ENCODE measurements around the gene TCEAL4. TPM values are rescaled to one million over a fixed set of nuclear protein-coding genes. Genes with fewer than 3 reads are reported as not detected.

The TCEAL4 gene
- polyA plus RNA-seq, 1 donor (not counting 4 experiments of a cell fraction or from before 2014, with no cell fraction given): 73.1 TPM

GRCh38 chrX:103630171-103630511 lies 44.8 kb downstream of the TCEAL4 start:
- peak overlapping the region; percentile 64 for H2AFZ ChIP-seq (ENCODE audit: control insufficient read depth, low read length)
- peaks cover 14% of the 10 kb centered on the region for H3K4me1 ChIP-seq (ENCODE audit: control insufficient read depth, extremely low read depth, insufficient read depth, low read length)
- no peak for DNase-seq (ENCODE audit: low read depth, low spot score)
- no peaks in the 10 kb centered on the region for H4K20me1 ChIP-seq (ENCODE audit: control insufficient read depth, extremely low read depth, insufficient read depth, low read length)
- peak overlapping the region; percentile 68 for H3K9ac ChIP-seq (ENCODE audit: control insufficient read depth, extremely low read depth, insufficient read depth, low read length)
- peak overlapping the region; percentile 65 for H3K27ac ChIP-seq (ENCODE audit: control insufficient read depth, insufficient read depth, low read length)
- H3K27me3 ChIP-seq (ENCODE audit: control insufficient read depth, extremely low read depth, insufficient read depth, low read length): no peaks in the 10 kb centered on the region
- H3K9me1 ChIP-seq (ENCODE audit: control insufficient read depth, extremely low read depth, insufficient read depth, low read length): no peaks in the 10 kb centered on the region
- no peak for FAIRE-seq
- TF ChIP-seq EZH2 (IDR thresholded peaks at IDR 0.05; ENCODE audit: low read length) (no peak), CTCF (optimal IDR thresholded peaks at IDR 0.05 in 1 of 3, IDR thresholded peaks at IDR 0.05 in 1 of 3, conservative IDR thresholded peaks at IDR 0.05 in 1 of 3; ENCODE audit: extremely low read depth in 1 of 3, insufficient read depth in 2 of 3, low read length in 3 of 3) (peak in 1 of 3 experiments; percentile 4)
- peak overlapping the region; percentile 44 to 71 (median 61) for H3K4me3 ChIP-seq (ENCODE audit: control insufficient read depth in 2 of 3, extremely low read depth in 1 of 3, insufficient read depth in 2 of 3, low read depth in 1 of 3, low read length in 3 of 3)
- no peaks in the 10 kb centered on the region for H3K36me3 ChIP-seq (ENCODE audit: control insufficient read depth in 2 of 2, extremely low read depth in 1 of 2, insufficient read depth in 2 of 2, low read length in 2 of 2)
- H3K4me2 ChIP-seq (ENCODE audit: control insufficient read depth, extremely low read depth, insufficient read depth, low read depth, low read length): peak overlapping the region; percentile 85
- peaks cover 4% of the 10 kb centered on the region for H3K79me2 ChIP-seq (ENCODE audit: control insufficient read depth, insufficient read depth, low read length)
- dilution Hi-C loops (cut with MboI; ENCODE audit: extremely low pct_ligation_motif_present, low sequenced_read_pairs): no loop called here
- no peaks in the 10 kb centered on the region for H3K9me3 ChIP-seq (ENCODE audit: control insufficient read depth, low read depth, low read length)

- no peak for TF ChIP-seq CTCF (optimal IDR thresholded peaks at IDR 0.05 in 1 of 3, IDR thresholded peaks at IDR 0.05 in 1 of 3, conservative IDR thresholded peaks at IDR 0.05 in 1 of 3; ENCODE audit: extremely low read depth in 1 of 3, insufficient read depth in 2 of 3, low read length in 3 of 3)
- TF ChIP-seq EZH2 (IDR thresholded peaks at IDR 0.05; ENCODE audit: low read length): no peak
- dilution Hi-C loops (cut with MboI; ENCODE audit: extremely low pct_ligation_motif_present, low sequenced_read_pairs): no loop called here
- Histone ChIP-seq H4K20me1 (ENCODE audit: control insufficient read depth, extremely low read depth, insufficient read depth, low read length) (no peaks in the 10 kb centered on the region), H3K27ac (ENCODE audit: control insufficient read depth, insufficient read depth, low read length) (no peak overlapping the region), H3K9me3 (ENCODE audit: control insufficient read depth, low read depth, low read length) (no peaks in the 10 kb centered on the region), H3K9ac (ENCODE audit: control insufficient read depth, extremely low read depth, insufficient read depth, low read length) (no peak overlapping the region), H3K9me1 (ENCODE audit: control insufficient read depth, extremely low read depth, insufficient read depth, low read length) (no peaks in the 10 kb centered on the region), H2AFZ (ENCODE audit: control insufficient read depth, low read length) (no peak overlapping the region), H3K4me3 (ENCODE audit: control insufficient read depth in 2 of 3, extremely low read depth in 1 of 3, insufficient read depth in 2 of 3, low read depth in 1 of 3, low read length in 3 of 3) (no peak overlapping the region), H3K4me1 (ENCODE audit: control insufficient read depth, extremely low read depth, insufficient read depth, low read length) (peaks cover 18% of the 10 kb centered on the region), H3K79me2 (ENCODE audit: control insufficient read depth, insufficient read depth, low read length) (peaks cover 4% of the 10 kb centered on the region), H3K27me3 (ENCODE audit: control insufficient read depth, extremely low read depth, insufficient read depth, low read length) (no peaks in the 10 kb centered on the region), H3K36me3 (ENCODE audit: control insufficient read depth in 2 of 2, extremely low read depth in 1 of 2, insufficient read depth in 2 of 2, low read length in 2 of 2) (no peaks in the 10 kb centered on the region), H3K4me2 (ENCODE audit: control insufficient read depth, extremely low read depth, insufficient read depth, low read depth, low read length) (no peak overlapping the region)
- FAIRE-seq: no peak
- no peak for DNase-seq (ENCODE audit: low read depth, low spot score)
Measured at GRCh38 chrX:103631145-103631544, 45.8 kb downstream of the TCEAL4 start.

All from keratinocyte (primary cell).